Endothelial cell of umbilical vein (primary cell): ENCODE measurements around the gene DOCK8. TPM values are rescaled to one million over a fixed set of nuclear protein-coding genes. Genes with fewer than 3 reads are reported as not detected.

Source experiments
- BruUV-seq: library from RNA; stranded (reverse); fragments of 400-500 nt; replicated peaks from 2 replicates; lab custom pipeline; 2021; lab: Mats Ljungman, UMichigan
- CTCF ChIA-PET: fragments of 300-600, 350-600 bp; sonication (Branson Sonifier 250); formaldehyde crosslinking; loops from one replicate; lab custom pipeline; 2021; ENCODE audit warnings: antibody characterized with exemption, inconsistent platforms; lab: Charles Lee
- POLR2A ChIA-PET: fragments of 300-600, 350-600 bp; sonication (Branson Sonifier 250); formaldehyde crosslinking; loops from one replicate; lab custom pipeline; 2021; ENCODE audit warnings: antibody characterized with exemption, inconsistent platforms; lab: Charles Lee
- DNase-seq: peaks from one replicate; pipeline ENCODE4 v3.0.0-alpha.2; 2011; ENCODE audit warnings: low read depth, low spot score
- FAIRE-seq: peaks from 2 replicates; lab custom pipeline; 2011; peaks lifted over from hg19 to GRCh38; lab: Jason Lieb, UNC
- H2AFZ ChIP-seq: 2 replicates; pipeline ENCODE4 v1.6.0; 2012; ENCODE audit warnings: low read depth, low read length, control low read depth, inconsistent platforms
- H3K27ac ChIP-seq: 2 replicates; pipeline ENCODE4 v1.5.1; 2011; ENCODE audit warnings: low read depth, mild to moderate bottlenecking, control low read depth, low read length, moderate library complexity; ENCODE audit not compliant: insufficient read depth
- H3K27me3 ChIP-seq, 2 experiments: 2 replicates each; pipeline versions ENCODE4 v1.6.0 to v1.6.1; 2011; ENCODE audit warnings: low read length in 2 of 2, mixed read lengths in 1 of 2; ENCODE audit not compliant: control insufficient read depth in 2 of 2, insufficient read depth in 2 of 2
- H3K36me3 ChIP-seq, 2 experiments: 2 replicates in 1 of 2; 3 replicates in 1 of 2; pipeline ENCODE4 v1.5.1; 2011; ENCODE audit warnings: low read length in 2 of 2, mild to moderate bottlenecking in 1 of 2, moderate library complexity in 1 of 2; ENCODE audit not compliant: control insufficient read depth in 2 of 2, insufficient read depth in 2 of 2; ENCODE audit errors: extremely low read depth in 1 of 2
- H3K4me1 ChIP-seq: 3 replicates; pipeline ENCODE4 v1.5.1; 2011; ENCODE audit warnings: mild to moderate bottlenecking, low read length; ENCODE audit not compliant: control insufficient read depth, insufficient read depth; ENCODE audit errors: extremely low read depth
- H3K4me2 ChIP-seq: 2 replicates; pipeline ENCODE4 v1.6.1; 2011; ENCODE audit warnings: low read length, control low read depth, mixed read lengths; ENCODE audit not compliant: insufficient read depth
- H3K4me3 ChIP-seq, 3 experiments: fragments of 200-600 bp in 1 of 3; sonication (generic), shearing (Covaris generic) in 1 of 3; replicated peaks in 1 of 3; 2 replicates each; pipeline ENCODE4 v1.5.1; 2011 to 2016; ENCODE audit warnings: control low read depth in 3 of 3, low read length in 3 of 3, mild to moderate bottlenecking in 2 of 3, inconsistent platforms in 1 of 3, low read depth in 1 of 3, moderate library complexity in 1 of 3; ENCODE audit not compliant: insufficient read depth in 1 of 3
- H3K79me2 ChIP-seq: 2 replicates; pipeline ENCODE4 v1.6.0; 2012; ENCODE audit warnings: low read length, inconsistent platforms; ENCODE audit not compliant: control insufficient read depth, insufficient read depth
- H3K9ac ChIP-seq: replicated peaks from 2 replicates; pipeline ENCODE3; 2011; ENCODE audit warnings: low read length, control low read depth; ENCODE audit not compliant: insufficient read depth; ENCODE audit errors: extremely low read depth
- H3K9me1 ChIP-seq: replicated peaks from 3 replicates; pipeline ENCODE4 v1.6.0; 2011; ENCODE audit warnings: mild to moderate bottlenecking, low read length; ENCODE audit not compliant: control insufficient read depth, insufficient read depth; ENCODE audit errors: extremely low read depth
- H3K9me3 ChIP-seq: replicated peaks from 2 replicates; pipeline ENCODE4 v1.5.1; 2012; ENCODE audit warnings: low read length, inconsistent platforms; ENCODE audit not compliant: control insufficient read depth, insufficient read depth
- H4K20me1 ChIP-seq: replicated peaks from 2 replicates; pipeline ENCODE3; 2011; ENCODE audit warnings: mild to moderate bottlenecking, low read length; ENCODE audit not compliant: control insufficient read depth, insufficient read depth; ENCODE audit errors: extremely low read depth
- CTCF ChIP-seq, 2 donors: IDR thresholded peaks; 1 replicate in 1 of 2; 2 replicates in 1 of 2; pipeline ENCODE4 v1.5.1; 2011; ENCODE audit warnings: low read length in 2 of 2, mild to moderate bottlenecking in 2 of 2, moderate library complexity in 2 of 2, control low read depth in 1 of 2, inconsistent platforms in 1 of 2, low read depth in 1 of 2; ENCODE audit not compliant: insufficient read depth in 1 of 2; ENCODE audit errors: extremely low read depth in 1 of 2
- EZH2 ChIP-seq: IDR thresholded peaks from 2 replicates; pipeline ENCODE4 v1.6.1; 2012; ENCODE audit warnings: borderline replicate concordance, low read depth, mild to moderate bottlenecking, moderate library complexity, low read length, inconsistent platforms; ENCODE audit not compliant: severe bottlenecking
- FOS ChIP-seq: IDR thresholded peaks from 2 replicates; pipeline ENCODE4 v1.6.1; 2011; ENCODE audit warnings: mild to moderate bottlenecking, low read length, moderate library complexity, borderline replicate concordance; ENCODE audit not compliant: insufficient read depth
- GATA2 ChIP-seq: IDR thresholded peaks from 2 replicates; pipeline ENCODE4 v1.7.0; 2011; ENCODE audit warnings: low read depth, mild to moderate bottlenecking, moderate library complexity, mixed read lengths, low read length; ENCODE audit not compliant: insufficient read length, insufficient read depth
- JUN ChIP-seq: IDR thresholded peaks from 2 replicates; pipeline ENCODE4 v1.6.1; 2011; ENCODE audit warnings: borderline replicate concordance, low read depth; ENCODE audit not compliant: insufficient read length, insufficient read depth
- MAX ChIP-seq: IDR thresholded peaks from 2 replicates; pipeline ENCODE4 v1.6.1; 2011; ENCODE audit not compliant: insufficient read depth, insufficient read length
- MYC ChIP-seq: IDR thresholded peaks from one replicate; pipeline ENCODE4 v1.6.1; 2011; ENCODE audit warnings: mild to moderate bottlenecking, low read depth, low read length
- POLR2A ChIP-seq: IDR thresholded peaks from 2 replicates; pipeline ENCODE4 v1.6.1; 2012; ENCODE audit warnings: low read depth, mild to moderate bottlenecking, control low read depth, low read length
- POLR2AphosphoS5 ChIP-seq: IDR thresholded peaks from 2 replicates; pipeline ENCODE4 v1.6.1; 2012; ENCODE audit warnings: low read depth, mild to moderate bottlenecking, control low read depth, low read length, moderate library complexity; ENCODE audit not compliant: insufficient read depth
- dilution Hi-C: fragments of 300-500 bp; cut with MboI; formaldehyde crosslinking; loops from one replicate; pipeline ENCODE4 v1.15.0; 2019; ENCODE audit warnings: low sequenced_read_pairs; ENCODE audit not compliant: extremely low pct_ligation_motif_present
- intact Hi-C: fragments of 100-400 bp; cut with micrococcal nuclease; formaldehyde crosslinking; loops from one replicate; pipeline ENCODE4 v1.10.0; 2022
- polyA plus RNA-seq, 4 experiments: library from polyadenylated mRNA; depleted of rRNA in 3 of 4; stranded (reverse) in 3 of 4; unstranded in 1 of 4; fragments of >200 nt; gene quantifications; 2 replicates each; pipeline versions ENCODE4 v1.2.1 to v1.2.3, GENCODE V29; 2011 to 2012; ENCODE audit warnings: missing spikeins in 1 of 4
- total RNA-seq: library from RNA; stranded (reverse); gene quantifications from 2 replicates; pipeline ENCODE4 v1.2.3, GENCODE V29; 2021

Gene DOCK8
- total and polyA plus RNA-seq, 2 donors (not counting 3 experiments of a cell fraction or from before 2014, with no cell fraction given) = 0.54 to 1.3 TPM

- POLR2A ChIA-PET = no interaction called here
- H3K79me2 ChIP-seq = no peaks in the 10 kb centered on the region
- H3K9me3 ChIP-seq = no peaks in the 10 kb centered on the region
- H4K20me1 ChIP-seq = no peaks in the 10 kb centered on the region
- H3K27ac ChIP-seq = no peak overlapping the region
- H2AFZ ChIP-seq = no peak overlapping the region
- BruUV-seq = no TSS peak
- TF ChIP-seq MYC (no peak), MAX (no peak), POLR2AphosphoS5 (no peak), GATA2 (no peak)
- no peaks in the 10 kb centered on the region for H3K36me3 ChIP-seq
- no peaks in the 10 kb centered on the region for H3K9me1 ChIP-seq
- intact Hi-C loops (no loop called here), dilution Hi-C loops (no loop called here)
- CTCF ChIA-PET = interaction anchor here (1.5 kb wide), 2 partner anchors 653 to 654 kb away, joined by 3 to 6 read pairs; no protein-coding TSS in a partner anchor
- H3K4me2 ChIP-seq = no peak overlapping the region
- no peaks in the 10 kb centered on the region for H3K4me1 ChIP-seq
- DNase-seq (no peak), FAIRE-seq (no peak)
- H3K27me3 ChIP-seq = no peaks in the 10 kb centered on the region
- H3K4me3 ChIP-seq = no peak overlapping the region
- H3K9ac ChIP-seq = no peak overlapping the region
Measured at GRCh38 chr9:350384-350783, 135.7 kb downstream of the DOCK8 start.

GRCh38 chr9:351916-352315 is 137.3 kb downstream of the DOCK8 start:
- no peak overlapping the region for H2AFZ ChIP-seq
- no peaks in the 10 kb centered on the region for H4K20me1 ChIP-seq
- POLR2A ChIA-PET = no interaction called here
- CTCF ChIA-PET = interaction anchor here (1.5 kb wide), 2 partner anchors 456 to 651 kb away, joined by 3 read pairs; no protein-coding TSS in a partner anchor
- BruUV-seq = no TSS peak
- H3K36me3 ChIP-seq = no peaks in the 10 kb centered on the region
- H3K9me1 ChIP-seq = no peaks in the 10 kb centered on the region
- DNase-seq (no peak), FAIRE-seq (no peak)
- no peak overlapping the region for H3K9ac ChIP-seq
- H3K79me2 ChIP-seq = no peaks in the 10 kb centered on the region
- no peak overlapping the region for H3K27ac ChIP-seq
- no peak overlapping the region for H3K4me2 ChIP-seq
- dilution Hi-C loops (no loop called here), intact Hi-C loops (no loop called here)
- TF ChIP-seq MAX (no peak), CTCF (IDR thresholded peaks at IDR 0.05; ENCODE audit: extremely low read depth in 1 of 2, insufficient read depth in 1 of 2, low read depth in 1 of 2, low read length in 2 of 2) (no peak), JUN (no peak), POLR2A (no peak), POLR2AphosphoS5 (no peak), FOS (no peak), GATA2 (no peak), MYC (no peak), EZH2 (no peak)
- H3K4me1 ChIP-seq = no peaks in the 10 kb centered on the region
- no peaks in the 10 kb centered on the region for H3K9me3 ChIP-seq
- no peak overlapping the region for H3K4me3 ChIP-seq
- H3K27me3 ChIP-seq = no peaks in the 10 kb centered on the region
